ENCODE results near the gene MAP7.

GRCh38 chr6:136491251-136491650 lies 59.0 kb downstream of the MAP7 start:
- TF ChIP-seq, protein P1, sequence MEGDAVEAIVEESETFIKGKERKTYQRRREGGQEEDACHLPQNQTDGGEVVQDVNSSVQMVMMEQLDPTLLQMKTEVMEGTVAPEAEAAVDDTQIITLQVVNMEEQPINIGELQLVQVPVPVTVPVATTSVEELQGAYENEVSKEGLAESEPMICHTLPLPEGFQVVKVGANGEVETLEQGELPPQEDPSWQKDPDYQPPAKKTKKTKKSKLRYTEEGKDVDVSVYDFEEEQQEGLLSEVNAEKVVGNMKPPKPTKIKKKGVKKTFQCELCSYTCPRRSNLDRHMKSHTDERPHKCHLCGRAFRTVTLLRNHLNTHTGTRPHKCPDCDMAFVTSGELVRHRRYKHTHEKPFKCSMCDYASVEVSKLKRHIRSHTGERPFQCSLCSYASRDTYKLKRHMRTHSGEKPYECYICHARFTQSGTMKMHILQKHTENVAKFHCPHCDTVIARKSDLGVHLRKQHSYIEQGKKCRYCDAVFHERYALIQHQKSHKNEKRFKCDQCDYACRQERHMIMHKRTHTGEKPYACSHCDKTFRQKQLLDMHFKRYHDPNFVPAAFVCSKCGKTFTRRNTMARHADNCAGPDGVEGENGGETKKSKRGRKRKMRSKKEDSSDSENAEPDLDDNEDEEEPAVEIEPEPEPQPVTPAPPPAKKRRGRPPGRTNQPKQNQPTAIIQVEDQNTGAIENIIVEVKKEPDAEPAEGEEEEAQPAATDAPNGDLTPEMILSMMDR (IDR thresholded peaks at IDR 0.05), result no peak
- no peak for TF ChIP-seq POLR2A (IDR thresholded peaks at IDR 0.05)
- no peak for TF ChIP-seq EP300 (IDR thresholded peaks at IDR 0.05)
